ENCODE measurements around the gene NAGPA.

NAGPA gene

DNA sequence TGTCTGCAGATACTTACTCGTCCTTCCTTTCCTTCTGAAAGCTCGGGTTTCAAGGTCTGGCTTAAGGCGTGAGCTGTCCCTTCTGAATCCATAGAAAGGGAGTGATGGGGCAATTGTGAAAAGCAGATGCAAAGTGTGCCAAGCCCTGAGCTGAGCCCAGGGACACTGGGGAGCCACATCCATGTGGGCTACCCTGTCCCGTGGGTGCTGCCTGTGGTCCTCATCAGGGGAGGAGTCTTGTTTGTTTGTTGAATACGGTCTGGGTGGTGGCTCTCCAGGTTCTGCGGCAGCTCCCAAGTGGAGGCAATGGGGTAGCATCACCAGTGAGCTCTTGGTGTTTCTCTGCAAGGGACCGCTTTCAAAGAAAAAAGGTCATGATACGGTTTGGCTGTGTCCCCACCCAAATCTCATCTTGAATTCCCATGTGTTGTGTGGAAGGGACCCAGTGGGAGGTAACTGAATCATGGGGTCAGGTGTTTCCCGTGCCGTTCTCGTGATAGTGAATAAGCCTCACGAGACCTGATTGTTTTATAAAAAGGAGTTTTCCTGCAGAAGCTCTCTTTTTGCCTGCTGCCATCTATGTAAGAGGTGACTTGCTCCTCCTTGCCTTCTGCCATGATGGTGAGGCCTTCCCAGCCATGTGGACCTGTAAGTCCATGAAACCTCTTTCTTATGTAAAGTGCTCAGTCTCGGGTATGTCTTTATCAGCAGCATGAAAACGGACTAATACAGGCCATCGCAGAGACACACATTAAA is 36.9 kb upstream of the NAGPA start:
- Mint-ChIP-seq H3K4me1 (ENCODE audit: low read depth) (peaks cover 24% of the 10 kb centered on the region), H3K36me3 (ENCODE audit: low read depth) (peaks cover 28% of the 10 kb centered on the region), H3K9me3 (no peaks in the 10 kb centered on the region), H3K27me3 (peaks cover 5% of the 10 kb centered on the region), H3K4me3 (no peak overlapping the region), H3K27ac (peak overlapping the region; percentile 92)
- intact Hi-C loops (cut with micrococcal nuclease), result loop anchor here (10.0 kb wide), 1 partner anchor 226 kb away; the partner anchor contains the start of genes GLYR1 and UBN1

GRCh38 chr16:5069854-5070253 is 36.1 kb upstream of the NAGPA start:
- H3K27ac Mint-ChIP-seq, result no peak overlapping the region
- no peaks in the 10 kb centered on the region for H3K9me3 Mint-ChIP-seq
- H3K4me3 Mint-ChIP-seq, result no peak overlapping the region
- peaks cover 24% of the 10 kb centered on the region for H3K4me1 Mint-ChIP-seq (ENCODE audit: low read depth)
- intact Hi-C loops (cut with micrococcal nuclease), result loop anchor here (10.0 kb wide), 1 partner anchor 225 kb away; the partner anchor contains the start of genes GLYR1 and UBN1
- peaks cover 5% of the 10 kb centered on the region for H3K27me3 Mint-ChIP-seq
- peaks cover 20% of the 10 kb centered on the region for H3K36me3 Mint-ChIP-seq (ENCODE audit: low read depth)

DNA sequence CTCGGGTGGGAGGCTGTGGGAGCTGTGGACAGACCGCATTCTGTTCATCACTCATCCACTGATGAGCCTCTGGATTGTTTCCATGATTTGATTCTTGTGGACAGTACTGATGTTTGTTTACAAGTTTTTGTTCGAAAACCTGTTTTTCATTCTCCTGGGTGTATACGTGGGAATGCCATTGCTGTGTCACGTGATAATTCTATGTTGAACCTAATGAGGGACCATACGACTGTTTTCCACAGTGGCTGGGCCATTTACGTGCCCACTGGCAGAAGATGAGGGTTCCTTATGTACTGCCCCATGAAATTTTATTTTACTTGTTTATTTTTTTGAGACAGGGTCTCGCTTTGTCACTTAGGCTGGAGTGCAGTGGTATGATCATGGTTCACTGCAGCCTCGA is 35.3 kb upstream of the NAGPA start:
- Mint-ChIP-seq H3K27ac (no peak overlapping the region), H3K36me3 (ENCODE audit: low read depth) (peaks cover 12% of the 10 kb centered on the region), H3K9me3 (no peaks in the 10 kb centered on the region), H3K27me3 (peaks cover 9% of the 10 kb centered on the region), H3K4me1 (ENCODE audit: low read depth) (peaks cover 24% of the 10 kb centered on the region), H3K4me3 (no peak overlapping the region)
- intact Hi-C loops (cut with micrococcal nuclease), result no loop called here

GRCh38 chr16:5066511-5066910 is 32.8 kb upstream of the NAGPA start:
- peaks cover 6% of the 10 kb centered on the region for H3K4me1 Mint-ChIP-seq (ENCODE audit: low read depth)
- peaks cover 16% of the 10 kb centered on the region for H3K27me3 Mint-ChIP-seq
- H3K9me3 Mint-ChIP-seq, result no peaks in the 10 kb centered on the region
- intact Hi-C loops (cut with micrococcal nuclease), result no loop called here
- no peak overlapping the region for H3K4me3 Mint-ChIP-seq
- H3K27ac Mint-ChIP-seq, result no peak overlapping the region
- peaks cover 1% of the 10 kb centered on the region for H3K36me3 Mint-ChIP-seq (ENCODE audit: low read depth)

DNA sequence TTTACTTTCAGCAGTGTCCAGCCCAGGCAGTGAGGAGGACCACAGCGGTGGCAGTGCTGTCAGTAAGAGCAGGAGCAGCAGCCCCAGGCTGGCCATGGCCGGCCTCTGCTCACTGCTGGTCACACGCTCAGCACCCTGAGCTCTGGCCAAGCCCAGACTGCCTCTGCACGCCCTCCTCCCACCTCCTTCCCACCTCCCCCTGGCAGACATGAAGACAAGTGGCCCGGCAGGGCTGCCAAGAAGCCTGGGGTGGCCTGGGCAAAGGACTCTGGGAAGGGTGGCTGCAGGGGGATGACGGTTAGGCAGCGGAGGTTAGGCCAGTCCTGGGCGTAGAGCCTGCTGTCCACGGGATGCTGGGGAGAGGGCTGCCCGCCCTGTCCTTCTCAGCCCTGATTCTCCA is 32.1 kb upstream of the NAGPA start, which contains the start of gene C16orf89:
TSS of gene C16orf89 (minus strand) at position 144 of the 400 bp plus-strand sequence. CDS start at position 96, 48 bp downstream.
- H3K36me3 Mint-ChIP-seq (ENCODE audit: low read depth), result no peaks in the 10 kb centered on the region
- intact Hi-C loops (cut with micrococcal nuclease), result no loop called here
- H3K27ac Mint-ChIP-seq, result no peak within 1 kb of the TSS
- H3K9me3 Mint-ChIP-seq, result no peaks in the 10 kb centered on the region
- H3K4me1 Mint-ChIP-seq (ENCODE audit: low read depth), result no peaks in the 10 kb centered on the region
- no peak within 1 kb of the TSS for H3K4me3 Mint-ChIP-seq
- H3K27me3 Mint-ChIP-seq, result peaks cover 16% of the 10 kb centered on the region

GRCh38 chr16:5065326-5065725 is 31.6 kb upstream of the NAGPA start:
- intact Hi-C loops (cut with micrococcal nuclease), result no loop called here
- H3K4me3 Mint-ChIP-seq, result no peak overlapping the region

DNA sequence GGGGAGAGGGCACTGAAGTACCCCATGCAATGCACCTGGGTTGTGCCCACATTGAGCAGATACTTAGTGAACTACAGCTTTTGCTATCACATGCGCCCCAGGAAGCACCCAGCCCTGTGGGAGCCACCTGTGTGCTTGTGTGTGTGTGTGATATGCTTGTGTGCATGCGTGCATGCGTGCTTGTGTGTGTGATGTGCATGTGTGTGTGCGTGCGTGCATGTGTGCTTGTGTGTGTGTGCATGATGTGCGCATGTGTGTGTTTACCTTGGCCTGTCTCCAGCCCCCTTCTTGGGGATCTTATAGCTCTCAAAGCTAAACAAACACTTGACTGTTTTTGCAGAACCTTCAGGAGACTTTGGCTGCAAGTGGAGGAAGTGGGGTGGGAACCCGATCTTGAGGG is 31.2 kb upstream of the NAGPA start:
- peaks cover 16% of the 10 kb centered on the region for H3K27me3 Mint-ChIP-seq
- no peaks in the 10 kb centered on the region for H3K4me1 Mint-ChIP-seq (ENCODE audit: low read depth)

More at GRCh38 chr16:5065326-5065725, 31.6 kb upstream of the NAGPA start:
- no peak overlapping the region for H3K27ac Mint-ChIP-seq
- no peaks in the 10 kb centered on the region for H3K36me3 Mint-ChIP-seq (ENCODE audit: low read depth)
- H3K27me3 Mint-ChIP-seq, result peaks cover 16% of the 10 kb centered on the region
- H3K4me1 Mint-ChIP-seq (ENCODE audit: low read depth), result no peaks in the 10 kb centered on the region
- H3K9me3 Mint-ChIP-seq, result no peaks in the 10 kb centered on the region

GRCh38 chr16:5062790-5063765 is 29.3 kb upstream of the NAGPA start:
- no peak overlapping the region for H3K4me3 Mint-ChIP-seq
- H3K36me3 Mint-ChIP-seq (ENCODE audit: low read depth), result no peaks in the 10 kb centered on the region
- no peaks in the 10 kb centered on the region for H3K4me1 Mint-ChIP-seq (ENCODE audit: low read depth)
- intact Hi-C loops (cut with micrococcal nuclease), result no loop called here
- no peak overlapping the region for H3K27ac Mint-ChIP-seq
- no peaks in the 10 kb centered on the region for H3K9me3 Mint-ChIP-seq
- H3K27me3 Mint-ChIP-seq, result peaks cover 15% of the 10 kb centered on the region

More for the DNA sequence above, 31.2 kb upstream of the NAGPA start:
- H3K4me3 Mint-ChIP-seq, result no peak overlapping the region
- no peaks in the 10 kb centered on the region for H3K9me3 Mint-ChIP-seq
- H3K27ac Mint-ChIP-seq, result no peak overlapping the region
- H3K36me3 Mint-ChIP-seq (ENCODE audit: low read depth), result no peaks in the 10 kb centered on the region
- intact Hi-C loops (cut with micrococcal nuclease), result no loop called here

GRCh38 chr16:5062051-5062450 is 28.3 kb upstream of the NAGPA start:
- intact Hi-C loops (cut with micrococcal nuclease), result no loop called here
- Mint-ChIP-seq H3K27ac (no peak overlapping the region), H3K4me3 (no peak overlapping the region), H3K36me3 (ENCODE audit: low read depth) (no peaks in the 10 kb centered on the region), H3K9me3 (no peaks in the 10 kb centered on the region), H3K27me3 (peaks cover 11% of the 10 kb centered on the region), H3K4me1 (ENCODE audit: low read depth) (no peaks in the 10 kb centered on the region)

DNA sequence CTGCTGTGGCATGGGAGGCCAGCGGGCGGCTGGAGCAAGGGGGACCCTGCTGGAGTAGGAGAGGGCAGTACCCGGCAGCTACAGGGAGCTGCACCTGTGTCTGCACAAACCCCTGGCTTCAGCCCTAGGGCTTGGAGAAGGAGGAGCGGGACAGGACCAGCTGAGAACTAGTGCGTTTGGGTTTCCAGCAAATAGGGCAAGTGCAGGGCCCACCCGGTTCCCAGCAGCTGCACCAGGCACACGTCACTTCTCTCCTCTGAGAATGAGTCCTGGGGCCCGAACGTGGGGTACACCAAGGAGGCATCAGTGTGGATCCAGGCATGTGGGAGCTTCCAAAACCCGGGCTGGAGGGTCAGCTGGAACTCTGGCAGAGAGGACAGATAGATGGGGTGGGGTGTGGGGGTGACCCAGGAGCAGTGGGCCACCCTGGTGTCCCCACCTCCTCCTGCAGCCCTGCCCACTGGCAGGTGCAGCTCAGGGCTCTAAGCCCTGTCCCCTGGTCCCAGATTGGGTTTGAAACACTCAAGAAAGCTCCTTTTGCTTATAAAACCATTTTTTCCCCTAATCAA is 26.4 kb upstream of the NAGPA start:
- Mint-ChIP-seq H3K27me3 (peaks cover 10% of the 10 kb centered on the region), H3K27ac (no peak overlapping the region), H3K9me3 (no peaks in the 10 kb centered on the region), H3K4me3 (no peak overlapping the region), H3K4me1 (ENCODE audit: low read depth) (no peaks in the 10 kb centered on the region), H3K36me3 (ENCODE audit: low read depth) (no peaks in the 10 kb centered on the region)
- intact Hi-C loops (cut with micrococcal nuclease), result no loop called here

DNA sequence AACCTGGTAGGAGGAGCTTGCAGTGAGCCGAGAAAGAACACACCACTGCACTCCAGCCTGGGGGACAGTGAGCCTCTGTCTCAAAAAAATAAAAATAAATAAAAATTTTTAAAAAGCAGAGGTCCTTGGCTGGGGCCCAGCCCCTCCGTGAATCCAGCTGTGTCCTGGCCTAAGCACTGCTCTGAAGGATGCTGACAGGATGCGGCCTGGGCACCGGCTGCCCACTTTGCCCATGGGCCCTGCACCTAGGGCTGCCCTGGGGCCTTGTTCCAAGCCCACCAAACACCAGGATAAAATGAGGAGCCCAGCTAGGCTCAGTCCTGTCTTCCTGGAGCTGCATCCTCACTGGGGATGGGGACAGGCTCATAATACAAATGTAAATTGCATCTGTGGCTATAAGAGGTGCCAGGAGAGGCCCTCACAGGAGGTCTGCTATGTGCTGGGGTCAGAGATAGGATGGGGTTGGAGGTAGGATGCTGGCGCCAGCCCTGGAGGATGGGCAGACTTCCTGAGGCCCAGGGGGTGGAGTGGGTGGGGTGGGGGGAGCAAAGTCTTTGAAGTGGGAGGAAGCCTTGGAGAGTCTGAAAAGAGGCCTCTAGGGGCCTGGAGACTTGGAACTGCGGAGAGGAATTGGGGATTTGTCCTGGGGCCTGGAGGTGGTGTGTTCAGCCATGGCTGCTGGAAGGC is 25.8 kb upstream of the NAGPA start:
- Mint-ChIP-seq H3K4me3 (no peak overlapping the region), H3K27me3 (peaks cover 10% of the 10 kb centered on the region), H3K36me3 (ENCODE audit: low read depth) (no peaks in the 10 kb centered on the region), H3K27ac (no peak overlapping the region), H3K9me3 (no peaks in the 10 kb centered on the region), H3K4me1 (ENCODE audit: low read depth) (no peaks in the 10 kb centered on the region)
- intact Hi-C loops (cut with micrococcal nuclease), result loop anchor here (5.0 kb wide), 1 partner anchor 33 kb away; no protein-coding TSS in a partner anchor

DNA sequence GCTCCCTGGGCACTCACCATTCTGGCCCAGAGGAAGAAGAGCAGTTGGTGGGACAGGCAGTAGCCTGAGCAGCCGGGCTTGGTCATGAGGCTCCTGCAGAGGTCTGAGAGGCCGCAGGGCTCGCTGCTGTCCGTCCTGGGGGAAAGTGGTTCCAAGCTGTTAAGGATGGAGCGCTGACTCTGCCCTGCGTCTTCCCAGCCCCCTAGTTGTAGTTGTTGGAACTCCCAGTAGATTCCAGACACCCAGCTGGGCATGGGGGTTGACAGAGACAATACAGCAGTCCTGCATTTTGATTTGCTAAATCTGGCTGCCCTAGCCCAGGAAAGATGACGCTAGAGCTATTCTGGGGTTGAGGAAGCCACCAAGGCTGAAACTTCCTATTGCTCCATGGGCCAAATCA is 24.7 kb upstream of the NAGPA start:
- Mint-ChIP-seq H3K27me3 (peaks cover 7% of the 10 kb centered on the region), H3K9me3 (no peaks in the 10 kb centered on the region)
- intact Hi-C loops (cut with micrococcal nuclease), result loop anchor here (5.0 kb wide), 1 partner anchor 34 kb away; no protein-coding TSS in a partner anchor

DNA sequence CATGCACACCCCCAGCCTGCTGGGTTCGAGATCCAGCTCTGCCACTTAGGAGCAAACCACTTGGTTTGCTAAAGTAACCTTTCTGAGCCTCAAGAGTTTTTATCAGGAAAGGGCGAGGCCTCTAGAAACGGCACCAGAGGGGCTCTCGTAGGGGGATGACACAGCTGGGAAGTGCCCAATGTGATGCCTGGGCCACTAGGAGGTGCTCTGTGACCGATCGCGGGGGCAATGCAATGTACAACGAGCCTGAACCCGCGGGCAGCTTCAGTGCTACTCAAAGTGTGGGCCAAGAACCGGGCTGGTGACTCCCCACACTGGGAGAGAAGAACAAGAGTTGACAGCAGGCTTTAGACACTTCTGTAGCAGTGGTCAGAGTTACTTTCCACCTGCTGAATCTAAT is 22.6 kb upstream of the NAGPA start:
- no peaks in the 10 kb centered on the region for H3K4me1 Mint-ChIP-seq (ENCODE audit: low read depth)
- intact Hi-C loops (cut with micrococcal nuclease), result loop anchor here (5.0 kb wide), 1 partner anchor 36 kb away; no protein-coding TSS in a partner anchor
- no peaks in the 10 kb centered on the region for H3K9me3 Mint-ChIP-seq
- no peaks in the 10 kb centered on the region for H3K36me3 Mint-ChIP-seq (ENCODE audit: low read depth)
- H3K27me3 Mint-ChIP-seq, result no peaks in the 10 kb centered on the region
- no peak overlapping the region for H3K4me3 Mint-ChIP-seq
- H3K27ac Mint-ChIP-seq, result no peak overlapping the region

More for the DNA sequence above, 24.7 kb upstream of the NAGPA start:
- no peaks in the 10 kb centered on the region for H3K4me1 Mint-ChIP-seq (ENCODE audit: low read depth)
- H3K36me3 Mint-ChIP-seq (ENCODE audit: low read depth), result no peaks in the 10 kb centered on the region
- no peak overlapping the region for H3K27ac Mint-ChIP-seq
- no peak overlapping the region for H3K4me3 Mint-ChIP-seq

Measured in dendritic cell treated with granulocyte-macrophage colony-stimulating factor and Interleukin-4, amounts not matched to agents 40 ng/mL and 50 ng/mL, for 4 days (primary cell).